Measurements from ENCODE around the gene HDGF.
A peak's percentile ranks its signal among the peaks of the same experiment; 100 is the strongest.

The HDGF gene

DNA sequence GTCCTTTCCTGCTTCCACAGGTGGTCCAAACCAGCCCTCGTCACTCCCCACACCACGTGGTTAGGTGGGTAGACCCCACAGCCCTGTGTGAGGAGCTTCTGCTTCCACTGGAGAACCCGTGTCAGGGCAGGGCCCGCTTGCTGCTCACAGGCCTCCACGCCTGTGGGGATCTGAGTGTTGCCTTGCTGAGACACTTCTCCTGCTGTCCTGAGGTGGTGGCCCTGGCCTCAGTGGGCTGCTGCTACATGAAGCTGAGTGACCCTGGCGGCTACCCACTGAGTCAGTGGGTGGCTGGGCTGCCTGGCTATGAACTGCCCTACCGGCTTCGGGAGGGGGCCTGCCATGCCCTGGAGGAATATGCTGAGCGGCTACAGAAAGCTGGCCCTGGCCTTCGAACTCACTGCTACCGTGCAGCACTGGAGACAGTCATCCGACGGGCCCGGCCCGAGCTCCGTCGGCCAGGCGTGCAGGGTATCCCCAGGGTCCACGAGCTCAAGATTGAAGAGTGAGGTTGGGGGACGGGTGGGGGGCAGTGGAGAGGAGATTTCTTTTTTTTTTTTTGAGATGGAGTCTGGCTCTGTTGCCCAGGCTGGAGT is 17.4 kb downstream of the HDGF start:
- H3K4me3 ChIP-seq (ENCODE audit: low read length) = no peak overlapping the region
- H3K9ac ChIP-seq (ENCODE audit: low read length) = no peak overlapping the region
- H3K4me1 ChIP-seq (ENCODE audit: control insufficient read depth, insufficient read depth, low read length) = peaks cover 8% of the 10 kb centered on the region
- no peak for DNase-seq (ENCODE audit: low read depth)
- H3K27me3 ChIP-seq (replicated peaks; ENCODE audit: control insufficient read depth, insufficient read depth, low read length) = no peaks in the 10 kb centered on the region
- no peaks in the 10 kb centered on the region for H3K9me3 ChIP-seq (ENCODE audit: control insufficient read depth, low read length)
- peaks cover 38% of the 10 kb centered on the region for H3K36me3 ChIP-seq (ENCODE audit: control insufficient read depth, insufficient read depth, low read length, severe bottlenecking)

DNA sequence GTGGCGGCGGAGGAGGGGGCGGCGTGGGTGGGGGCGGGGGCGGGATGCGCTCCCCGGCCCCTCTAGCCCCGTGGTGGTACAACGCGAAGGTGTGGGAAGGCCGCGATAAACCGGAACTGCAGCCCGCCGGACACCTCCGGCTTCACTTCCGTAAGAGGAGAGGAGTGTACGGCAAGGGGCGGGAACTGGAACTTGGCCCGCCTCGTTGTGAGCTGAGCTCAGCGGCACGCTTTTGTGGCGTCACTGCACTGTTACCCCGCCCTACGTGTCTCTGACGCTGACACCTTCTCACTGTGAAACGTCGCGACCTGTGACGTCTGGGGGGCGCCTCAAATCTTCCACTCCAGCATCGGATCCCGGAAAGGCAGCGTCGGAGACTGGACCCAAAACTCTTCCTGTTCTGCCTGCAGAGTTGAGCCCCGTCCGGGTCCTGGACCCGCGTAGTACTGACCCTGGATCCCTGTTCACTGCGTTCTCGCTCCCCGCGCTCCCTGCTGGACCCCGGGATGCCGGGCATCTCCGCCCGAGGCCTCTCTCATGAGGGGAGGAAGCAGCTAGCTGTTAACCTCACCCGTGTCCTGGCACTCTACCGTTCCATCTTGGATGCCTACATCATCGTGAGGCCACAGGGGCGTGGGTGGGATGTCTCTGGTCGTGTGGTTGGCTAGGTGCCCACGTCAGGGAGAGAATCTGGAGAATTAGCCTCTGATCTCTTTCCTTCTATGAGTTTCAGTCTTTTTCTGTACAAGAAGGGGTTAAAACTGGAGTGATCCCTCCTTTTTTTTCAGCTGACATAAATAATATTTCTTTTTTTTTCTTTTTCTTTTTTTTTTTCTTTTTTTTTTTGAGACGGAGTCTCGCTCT is 22.6 kb downstream of the HDGF start, which contains the start of gene ISG20L2:
TSS of gene ISG20L2 (minus strand) at position 168 of the 864 bp plus-strand sequence. CDS start 1,114 bp downstream, outside the sequence.
- Histone ChIP-seq H3K9me3 (ENCODE audit: control insufficient read depth, low read length) (no peaks in the 10 kb centered on the region), H3K4me1 (ENCODE audit: control insufficient read depth, insufficient read depth, low read length) (peaks cover 36% of the 10 kb centered on the region), H3K27me3 (replicated peaks; ENCODE audit: control insufficient read depth, insufficient read depth, low read length) (no peaks in the 10 kb centered on the region), H3K4me3 (ENCODE audit: low read length) (peak within 1 kb of the TSS; percentile 100), H3K9ac (ENCODE audit: low read length) (peak within 1 kb of the TSS; percentile 97), H3K36me3 (ENCODE audit: control insufficient read depth, insufficient read depth, low read length, severe bottlenecking) (peaks cover 20% of the 10 kb centered on the region)
- peak; percentile 99 for DNase-seq (ENCODE audit: low read depth)

DNA sequence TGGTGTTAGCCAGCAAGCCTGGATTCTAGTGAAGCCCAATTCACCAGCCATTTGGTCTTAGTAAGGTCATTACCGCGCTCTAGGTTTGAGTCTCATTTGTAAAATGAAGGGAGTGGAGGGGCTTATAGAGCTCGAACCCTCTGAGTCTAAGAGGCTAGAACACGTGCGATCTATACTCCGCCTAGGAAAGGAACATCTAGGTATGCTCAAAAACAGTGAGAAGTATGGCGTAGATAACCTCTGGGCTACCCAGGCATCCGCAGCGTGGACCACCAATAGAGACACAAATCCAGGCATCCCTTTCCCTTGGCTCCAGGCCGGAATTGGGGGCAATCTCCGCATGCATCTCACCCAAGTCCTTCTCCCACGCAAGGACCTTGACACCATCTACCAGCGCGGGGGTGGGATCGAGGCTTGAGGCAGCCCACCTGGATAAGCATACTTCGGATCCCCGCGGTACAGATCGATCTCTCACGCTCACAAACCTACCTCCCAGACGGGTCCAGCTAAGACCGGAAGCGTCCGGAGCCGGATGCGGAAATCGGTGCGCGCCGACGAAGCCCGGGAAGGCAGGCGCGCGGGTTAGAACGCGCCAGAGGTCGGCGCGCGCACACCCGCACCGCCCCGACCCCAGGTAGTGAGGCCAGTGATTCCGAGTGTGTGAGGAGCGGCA is 23.4 kb downstream of the HDGF start, which contains the start of gene METTL25B:
TSS of gene METTL25B (plus strand) at position 544 of the 673 bp plus-strand sequence. CDS start 636 bp downstream, outside the sequence.
- Histone ChIP-seq H3K4me1 (ENCODE audit: control insufficient read depth, insufficient read depth, low read length) (peaks cover 36% of the 10 kb centered on the region), H3K4me3 (ENCODE audit: low read length) (peak within 1 kb of the TSS; percentile 100), H3K9me3 (ENCODE audit: control insufficient read depth, low read length) (no peaks in the 10 kb centered on the region), H3K27me3 (replicated peaks; ENCODE audit: control insufficient read depth, insufficient read depth, low read length) (no peaks in the 10 kb centered on the region), H3K9ac (ENCODE audit: low read length) (peak within 1 kb of the TSS; percentile 97), H3K36me3 (ENCODE audit: control insufficient read depth, insufficient read depth, low read length, severe bottlenecking) (peaks cover 25% of the 10 kb centered on the region)
- DNase-seq (ENCODE audit: low read depth) = peak; percentile 91

DNA sequence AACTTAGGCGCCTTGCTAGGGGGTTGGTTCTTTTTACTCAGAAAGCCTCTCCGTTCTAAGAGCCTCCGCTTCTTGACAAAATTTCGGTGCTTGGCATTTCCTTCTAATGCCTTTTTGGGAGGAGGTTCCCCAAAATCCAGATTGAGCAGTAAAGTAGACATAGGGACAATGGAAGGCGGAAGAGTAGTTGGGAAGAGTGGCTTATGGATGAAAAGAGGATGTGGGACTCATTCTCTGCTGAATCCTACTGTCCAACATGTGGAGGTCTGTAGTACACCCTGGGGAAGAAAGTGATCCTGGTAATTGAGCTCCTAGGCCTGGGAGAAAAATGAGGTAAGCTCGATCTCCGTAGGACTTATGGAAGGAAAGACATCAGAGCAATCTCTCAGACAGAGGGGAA is 24.0 kb downstream of the HDGF start:
- H3K4me3 ChIP-seq (ENCODE audit: low read length) = peak overlapping the region; percentile 100
- no peak for DNase-seq (ENCODE audit: low read depth)
- no peaks in the 10 kb centered on the region for H3K27me3 ChIP-seq (replicated peaks; ENCODE audit: control insufficient read depth, insufficient read depth, low read length)
- H3K9me3 ChIP-seq (ENCODE audit: control insufficient read depth, low read length) = no peaks in the 10 kb centered on the region
- peak overlapping the region; percentile 97 for H3K9ac ChIP-seq (ENCODE audit: low read length)
- peaks cover 26% of the 10 kb centered on the region for H3K36me3 ChIP-seq (ENCODE audit: control insufficient read depth, insufficient read depth, low read length, severe bottlenecking)
- H3K4me1 ChIP-seq (ENCODE audit: control insufficient read depth, insufficient read depth, low read length) = peaks cover 36% of the 10 kb centered on the region

DNA sequence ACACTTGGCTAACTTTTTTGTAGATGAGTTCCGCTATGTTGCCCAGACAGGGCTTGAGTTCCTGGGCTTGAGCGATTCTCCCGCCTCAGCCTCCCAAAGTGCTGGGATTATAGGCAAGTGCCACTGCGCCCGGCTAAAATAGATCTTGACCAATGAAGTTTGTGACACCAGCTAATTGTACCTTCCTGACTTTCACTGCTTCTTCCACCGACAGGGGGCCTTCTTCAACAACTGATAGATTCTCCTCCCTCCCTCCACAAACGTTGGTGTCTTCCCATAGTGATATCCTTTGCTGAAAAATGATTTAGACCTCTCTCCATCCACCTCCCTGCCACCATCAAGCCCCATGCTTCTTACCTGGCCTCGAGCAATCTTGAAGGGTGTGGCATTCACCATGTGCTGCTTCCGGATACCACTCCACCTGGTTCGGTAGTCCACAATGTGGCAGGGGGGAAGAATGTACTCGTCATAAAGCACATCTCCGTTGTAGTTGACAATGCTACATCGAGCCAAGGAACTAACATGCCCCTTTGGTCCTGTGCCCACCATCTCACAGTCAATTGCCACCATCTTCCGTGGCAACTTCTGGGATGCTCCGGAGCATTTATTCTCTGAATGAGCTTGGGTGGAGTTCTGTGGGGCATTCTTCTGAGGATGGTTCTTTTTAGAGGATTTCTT is 24.8 kb downstream of the HDGF start:
- DNase-seq (ENCODE audit: low read depth) = peak; percentile 79
- Histone ChIP-seq H3K4me1 (ENCODE audit: control insufficient read depth, insufficient read depth, low read length) (peaks cover 36% of the 10 kb centered on the region), H3K9ac (ENCODE audit: low read length) (peak overlapping the region; percentile 97), H3K27me3 (replicated peaks; ENCODE audit: control insufficient read depth, insufficient read depth, low read length) (no peaks in the 10 kb centered on the region), H3K4me3 (ENCODE audit: low read length) (peak overlapping the region; percentile 100), H3K9me3 (ENCODE audit: control insufficient read depth, low read length) (no peaks in the 10 kb centered on the region), H3K36me3 (ENCODE audit: control insufficient read depth, insufficient read depth, low read length, severe bottlenecking) (peaks cover 26% of the 10 kb centered on the region)

DNA sequence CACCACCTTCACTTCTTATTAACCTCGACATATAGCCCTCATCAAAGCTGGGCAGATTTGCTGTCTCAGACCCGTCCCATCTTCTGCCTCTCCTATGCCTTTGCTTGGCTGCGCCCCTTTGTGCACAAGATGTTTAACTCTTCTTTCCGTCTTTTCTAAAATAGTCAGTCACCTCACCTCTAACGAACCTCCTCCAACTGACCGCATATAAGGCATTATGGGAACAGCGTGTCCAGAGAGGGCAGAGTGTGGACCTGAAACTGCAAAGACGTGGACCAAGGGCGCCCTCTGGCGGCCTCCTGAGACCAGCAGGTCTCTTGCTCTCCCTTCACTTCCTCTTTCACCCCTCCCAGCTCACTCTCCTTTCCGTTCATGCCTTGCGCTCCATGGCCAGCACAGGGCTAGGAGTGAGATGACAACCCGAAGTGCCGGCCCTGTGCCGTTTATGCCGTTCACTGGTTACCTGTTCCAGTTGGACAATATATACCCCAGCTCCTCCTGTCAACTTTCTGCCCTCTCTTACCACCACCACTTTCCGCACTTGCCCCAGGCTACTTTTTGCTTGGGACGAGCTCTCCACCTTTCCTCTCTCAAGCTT is 25.7 kb downstream of the HDGF start:
- H3K9me3 ChIP-seq (ENCODE audit: control insufficient read depth, low read length) = no peaks in the 10 kb centered on the region
- no peaks in the 10 kb centered on the region for H3K27me3 ChIP-seq (replicated peaks; ENCODE audit: control insufficient read depth, insufficient read depth, low read length)
- peak overlapping the region; percentile 100 for H3K4me3 ChIP-seq (ENCODE audit: low read length)
- DNase-seq (ENCODE audit: low read depth) = peak; percentile 96
- H3K9ac ChIP-seq (ENCODE audit: low read length) = peak overlapping the region; percentile 68
- peaks cover 43% of the 10 kb centered on the region for H3K4me1 ChIP-seq (ENCODE audit: control insufficient read depth, insufficient read depth, low read length)
- peaks cover 32% of the 10 kb centered on the region for H3K36me3 ChIP-seq (ENCODE audit: control insufficient read depth, insufficient read depth, low read length, severe bottlenecking)

DNA sequence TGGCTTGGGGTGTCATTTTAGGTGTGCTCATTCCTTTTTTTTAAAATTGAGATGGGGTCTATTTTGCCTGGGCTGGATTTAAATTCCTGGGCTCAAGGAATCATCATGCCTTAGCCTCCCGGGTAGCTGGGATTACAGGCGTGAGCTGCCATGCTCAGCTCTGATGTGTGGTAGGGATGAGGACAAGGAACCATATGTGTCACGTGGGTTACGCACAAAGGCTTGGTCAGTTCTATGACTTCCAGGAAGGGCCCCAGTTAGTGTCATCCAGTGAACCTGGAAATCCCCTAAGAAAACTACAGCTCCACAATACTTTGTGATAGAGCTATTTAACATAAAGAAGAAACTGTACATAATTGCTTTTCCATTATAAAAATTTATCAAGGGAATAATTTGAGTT is 29.9 kb downstream of the HDGF start:
- Histone ChIP-seq H3K4me3 (ENCODE audit: low read length) (no peak overlapping the region), H3K36me3 (ENCODE audit: control insufficient read depth, insufficient read depth, low read length, severe bottlenecking) (peaks cover 35% of the 10 kb centered on the region), H3K27me3 (replicated peaks; ENCODE audit: control insufficient read depth, insufficient read depth, low read length) (no peaks in the 10 kb centered on the region), H3K9ac (ENCODE audit: low read length) (no peak overlapping the region), H3K4me1 (ENCODE audit: control insufficient read depth, insufficient read depth, low read length) (peaks cover 21% of the 10 kb centered on the region), H3K9me3 (ENCODE audit: control insufficient read depth, low read length) (no peaks in the 10 kb centered on the region)
- DNase-seq (ENCODE audit: low read depth) = no peak

DNA sequence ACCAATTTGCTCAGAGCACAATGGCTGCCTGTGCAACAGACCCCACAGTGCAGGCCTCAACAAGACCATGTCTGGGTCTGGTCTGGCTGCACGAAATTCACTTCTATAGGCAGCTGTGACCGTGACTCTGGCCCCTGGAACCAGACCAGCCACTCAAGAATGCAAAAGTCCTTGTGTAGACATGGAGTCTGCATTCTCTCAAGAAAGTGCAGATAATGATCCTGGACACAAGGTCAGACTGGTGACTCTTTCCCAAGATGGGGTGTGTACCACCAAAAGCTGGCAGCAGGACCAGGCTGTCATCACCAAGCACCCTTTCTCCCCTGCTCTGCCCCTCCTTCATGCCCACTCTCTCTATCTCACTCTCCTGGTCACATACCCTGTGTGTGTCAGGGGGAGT is 30.3 kb downstream of the HDGF start:
- H3K9me3 ChIP-seq (ENCODE audit: control insufficient read depth, low read length) = no peaks in the 10 kb centered on the region
- H3K4me1 ChIP-seq (ENCODE audit: control insufficient read depth, insufficient read depth, low read length) = peaks cover 17% of the 10 kb centered on the region
- H3K36me3 ChIP-seq (ENCODE audit: control insufficient read depth, insufficient read depth, low read length, severe bottlenecking) = peaks cover 35% of the 10 kb centered on the region
- no peaks in the 10 kb centered on the region for H3K27me3 ChIP-seq (replicated peaks; ENCODE audit: control insufficient read depth, insufficient read depth, low read length)
- DNase-seq (ENCODE audit: low read depth) = peak; percentile 53
- H3K4me3 ChIP-seq (ENCODE audit: low read length) = no peak overlapping the region
- no peak overlapping the region for H3K9ac ChIP-seq (ENCODE audit: low read length)

DNA sequence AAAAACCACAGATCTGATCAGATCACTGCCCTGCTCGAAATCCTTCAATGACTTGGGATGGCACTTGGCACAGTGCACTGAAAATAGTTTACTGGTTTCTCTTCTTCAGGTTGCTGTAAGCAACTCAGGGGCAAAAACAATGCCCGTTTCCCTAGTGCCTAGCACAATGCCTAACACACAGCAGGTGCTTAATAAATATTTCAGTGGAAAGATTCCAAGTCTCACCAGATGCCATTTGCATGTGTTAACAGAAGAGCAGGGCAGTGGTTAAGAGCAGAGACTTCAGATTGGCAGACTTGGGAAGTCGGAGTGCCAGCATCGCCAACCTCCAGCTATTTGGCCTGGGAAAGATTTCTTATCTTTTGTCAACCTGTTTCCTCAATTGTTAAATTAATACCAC is 34.1 kb downstream of the HDGF start:
- DNase-seq (ENCODE audit: low read depth) = no peak
- Histone ChIP-seq H3K4me1 (ENCODE audit: control insufficient read depth, insufficient read depth, low read length) (peaks cover 20% of the 10 kb centered on the region), H3K9me3 (ENCODE audit: control insufficient read depth, low read length) (no peaks in the 10 kb centered on the region), H3K9ac (ENCODE audit: low read length) (no peak overlapping the region), H3K36me3 (ENCODE audit: control insufficient read depth, insufficient read depth, low read length, severe bottlenecking) (peaks cover 13% of the 10 kb centered on the region), H3K27me3 (replicated peaks; ENCODE audit: control insufficient read depth, insufficient read depth, low read length) (no peaks in the 10 kb centered on the region), H3K4me3 (ENCODE audit: low read length) (no peak overlapping the region)

DNA sequence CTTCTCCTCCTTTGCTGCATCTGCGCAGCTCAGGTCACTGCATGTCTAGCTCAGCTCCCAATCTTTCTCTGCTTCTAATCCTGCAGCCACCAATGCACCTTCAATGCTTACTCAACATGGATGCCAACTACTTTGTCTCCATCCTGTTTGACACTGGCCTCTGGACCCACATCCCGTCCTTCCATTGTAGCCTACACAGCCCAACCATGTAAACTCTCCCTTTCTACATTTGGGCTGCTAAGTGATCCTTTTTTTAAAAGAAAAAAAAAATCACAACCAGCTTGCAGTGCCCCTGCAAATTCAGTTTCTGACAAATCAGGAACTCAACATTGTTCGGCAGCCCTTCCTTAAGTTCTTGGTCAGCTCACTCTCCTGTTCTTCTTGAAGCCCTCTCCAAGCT is 36.6 kb downstream of the HDGF start:
- no peaks in the 10 kb centered on the region for H3K36me3 ChIP-seq (ENCODE audit: control insufficient read depth, insufficient read depth, low read length, severe bottlenecking)
- no peak overlapping the region for H3K4me3 ChIP-seq (ENCODE audit: low read length)
- no peak for DNase-seq (ENCODE audit: low read depth)
- H3K27me3 ChIP-seq (replicated peaks; ENCODE audit: control insufficient read depth, insufficient read depth, low read length) = no peaks in the 10 kb centered on the region
- H3K9me3 ChIP-seq (ENCODE audit: control insufficient read depth, low read length) = no peaks in the 10 kb centered on the region
- no peak overlapping the region for H3K9ac ChIP-seq (ENCODE audit: low read length)
- H3K4me1 ChIP-seq (ENCODE audit: control insufficient read depth, insufficient read depth, low read length) = peaks cover 28% of the 10 kb centered on the region
